PFSK-1 (cell line): ENCODE results near the gene SOCS6.

Source experiments
- FOXP2 ChIP-seq: optimal IDR thresholded peaks from 2 replicates; pipeline ENCODE3; 2011; ENCODE audit warnings: borderline replicate concordance, control low read depth, inconsistent platforms; ENCODE audit not compliant: insufficient read depth; ENCODE audit errors: extremely low read length, extremely low read depth
- POLR2AphosphoS5 ChIP-seq: IDR thresholded peaks from 2 replicates; pipeline ENCODE4 v1.6.1; 2012; ENCODE audit warnings: low read depth, mild to moderate bottlenecking, control low read depth, low read length, moderate library complexity
- SIN3A ChIP-seq: IDR thresholded peaks from 2 replicates; pipeline ENCODE4 v1.6.1; 2012; ENCODE audit warnings: mild to moderate bottlenecking, low read length, moderate library complexity, borderline replicate concordance; ENCODE audit not compliant: insufficient read depth
- TAF1 ChIP-seq: IDR thresholded peaks from 2 replicates; pipeline ENCODE4 v1.6.1; 2012; ENCODE audit warnings: low read length, control low read depth, borderline replicate concordance; ENCODE audit not compliant: insufficient read depth
- TF ChIP-seq, protein P1 (sequence below), 2 experiments: IDR thresholded peaks; 2 replicates each; pipeline versions ENCODE4 v1.6.1 to v1.8.0; 2011 to 2012; ENCODE audit warnings: low read depth in 2 of 2, low read length in 2 of 2, control low read depth in 1 of 2, inconsistent platforms in 1 of 2, mild to moderate bottlenecking in 1 of 2, moderate library complexity in 1 of 2; ENCODE audit not compliant: insufficient read depth in 1 of 2

Gene SOCS6

DNA sequence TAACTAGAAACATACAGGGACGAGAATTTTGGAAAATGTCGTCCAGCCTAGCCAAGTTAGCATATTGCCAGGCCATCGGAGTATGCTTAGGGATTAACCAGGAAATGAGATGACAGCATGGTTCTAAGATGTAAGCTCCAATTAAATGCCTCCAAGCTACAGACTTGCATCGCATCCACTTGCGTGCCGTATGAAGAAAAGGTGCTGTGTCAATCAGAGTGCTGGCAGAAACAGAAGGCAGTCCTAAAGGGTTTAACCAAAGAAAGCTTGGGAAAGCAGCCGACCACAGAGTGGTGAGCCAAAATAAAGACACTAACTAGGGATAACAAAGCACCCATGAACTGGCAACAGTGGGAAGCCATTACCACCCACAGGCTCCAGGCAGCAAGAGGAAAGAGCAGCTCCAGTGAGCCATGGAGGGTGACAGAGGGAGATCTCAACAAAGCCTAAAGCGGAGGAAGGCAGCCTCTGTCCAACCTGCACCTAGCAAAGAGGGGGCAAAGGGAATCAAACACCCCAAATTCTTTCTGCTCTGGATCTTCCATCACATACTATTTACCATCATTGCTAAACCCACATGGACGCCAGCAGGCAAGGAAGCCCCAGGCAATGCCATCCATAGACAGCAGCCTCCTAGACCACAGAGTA lies 27.6 kb upstream of the SOCS6 start:
- no peak for TF ChIP-seq POLR2AphosphoS5

DNA sequence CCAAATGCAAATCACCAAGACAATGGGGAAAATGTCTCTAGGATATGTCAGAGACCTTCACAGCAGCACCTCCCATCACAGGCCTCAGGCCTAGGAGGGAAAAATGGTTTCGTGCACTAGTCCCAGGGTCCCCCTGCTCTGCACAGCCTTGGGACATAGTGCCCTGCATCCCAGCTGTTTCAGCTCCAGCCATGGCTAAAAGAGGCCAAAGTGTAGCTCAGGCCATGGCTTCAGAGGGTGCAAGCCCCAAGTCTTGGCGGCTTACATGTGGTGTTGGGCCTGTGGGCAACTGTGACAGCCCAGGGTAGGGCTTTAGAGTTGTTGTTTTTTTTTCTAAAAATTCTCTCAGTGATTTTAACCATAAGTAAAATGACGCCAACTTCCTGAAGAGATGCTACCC lies 25.5 kb upstream of the SOCS6 start:
- TF ChIP-seq TAF1 (no peak), SIN3A (no peak), POLR2AphosphoS5 (no peak), FOXP2 (no peak)
- TF ChIP-seq, protein P1, sequence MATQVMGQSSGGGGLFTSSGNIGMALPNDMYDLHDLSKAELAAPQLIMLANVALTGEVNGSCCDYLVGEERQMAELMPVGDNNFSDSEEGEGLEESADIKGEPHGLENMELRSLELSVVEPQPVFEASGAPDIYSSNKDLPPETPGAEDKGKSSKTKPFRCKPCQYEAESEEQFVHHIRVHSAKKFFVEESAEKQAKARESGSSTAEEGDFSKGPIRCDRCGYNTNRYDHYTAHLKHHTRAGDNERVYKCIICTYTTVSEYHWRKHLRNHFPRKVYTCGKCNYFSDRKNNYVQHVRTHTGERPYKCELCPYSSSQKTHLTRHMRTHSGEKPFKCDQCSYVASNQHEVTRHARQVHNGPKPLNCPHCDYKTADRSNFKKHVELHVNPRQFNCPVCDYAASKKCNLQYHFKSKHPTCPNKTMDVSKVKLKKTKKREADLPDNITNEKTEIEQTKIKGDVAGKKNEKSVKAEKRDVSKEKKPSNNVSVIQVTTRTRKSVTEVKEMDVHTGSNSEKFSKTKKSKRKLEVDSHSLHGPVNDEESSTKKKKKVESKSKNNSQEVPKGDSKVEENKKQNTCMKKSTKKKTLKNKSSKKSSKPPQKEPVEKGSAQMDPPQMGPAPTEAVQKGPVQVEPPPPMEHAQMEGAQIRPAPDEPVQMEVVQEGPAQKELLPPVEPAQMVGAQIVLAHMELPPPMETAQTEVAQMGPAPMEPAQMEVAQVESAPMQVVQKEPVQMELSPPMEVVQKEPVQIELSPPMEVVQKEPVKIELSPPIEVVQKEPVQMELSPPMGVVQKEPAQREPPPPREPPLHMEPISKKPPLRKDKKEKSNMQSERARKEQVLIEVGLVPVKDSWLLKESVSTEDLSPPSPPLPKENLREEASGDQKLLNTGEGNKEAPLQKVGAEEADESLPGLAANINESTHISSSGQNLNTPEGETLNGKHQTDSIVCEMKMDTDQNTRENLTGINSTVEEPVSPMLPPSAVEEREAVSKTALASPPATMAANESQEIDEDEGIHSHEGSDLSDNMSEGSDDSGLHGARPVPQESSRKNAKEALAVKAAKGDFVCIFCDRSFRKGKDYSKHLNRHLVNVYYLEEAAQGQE (IDR thresholded peaks at IDR 0.05; ENCODE audit: insufficient read depth in 1 of 2, low read depth in 2 of 2, low read length in 2 of 2): no peak

DNA sequence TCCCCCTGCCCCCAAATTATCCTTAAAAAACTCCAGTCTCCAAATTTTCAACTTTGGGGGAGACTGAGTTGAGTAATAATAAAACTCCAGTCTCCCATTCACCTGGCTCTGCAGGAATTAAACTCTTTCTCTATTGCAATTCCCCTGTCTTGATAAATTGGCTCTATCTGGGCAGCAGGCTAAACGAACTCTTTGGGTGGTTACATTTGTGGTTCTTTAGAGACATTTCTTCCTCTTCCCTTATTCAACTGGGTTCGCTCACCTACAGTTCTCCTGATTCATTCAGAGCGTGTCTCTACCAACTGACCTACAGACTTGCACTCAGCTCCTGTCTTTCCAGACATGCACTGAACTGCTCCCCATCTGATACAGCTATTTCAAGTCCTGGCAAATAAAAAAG lies 17.1 kb upstream of the SOCS6 start:
- no peak for TF ChIP-seq POLR2AphosphoS5
- TF ChIP-seq, protein P1 (IDR thresholded peaks at IDR 0.05; ENCODE audit: insufficient read depth in 1 of 2, low read depth in 2 of 2, low read length in 2 of 2): no peak

DNA sequence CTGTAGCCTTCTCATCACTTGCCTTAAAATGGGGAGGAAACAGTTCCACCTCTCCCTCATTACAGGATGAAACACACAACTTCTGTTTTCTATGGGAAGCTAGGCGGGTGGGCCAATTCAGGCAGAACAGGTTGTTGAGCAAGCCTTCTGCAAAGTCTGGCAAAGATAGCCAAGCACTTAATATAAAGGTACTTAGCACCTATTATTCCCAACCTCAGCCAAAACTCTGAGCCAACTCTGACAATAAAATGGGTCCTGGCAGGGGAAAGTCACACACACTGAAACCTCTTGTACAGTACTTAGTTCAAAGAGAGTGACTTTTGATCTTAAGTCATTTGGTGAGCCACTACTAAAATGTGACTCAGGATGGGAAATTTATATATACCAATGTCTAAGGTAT lies 15.8 kb upstream of the SOCS6 start:
- TF ChIP-seq SIN3A: no peak
- TF ChIP-seq, protein P1 (IDR thresholded peaks at IDR 0.05; ENCODE audit: insufficient read depth in 1 of 2, low read depth in 2 of 2, low read length in 2 of 2): no peak
- no peak for TF ChIP-seq FOXP2
- TF ChIP-seq POLR2AphosphoS5: no peak
- TF ChIP-seq TAF1: no peak

DNA sequence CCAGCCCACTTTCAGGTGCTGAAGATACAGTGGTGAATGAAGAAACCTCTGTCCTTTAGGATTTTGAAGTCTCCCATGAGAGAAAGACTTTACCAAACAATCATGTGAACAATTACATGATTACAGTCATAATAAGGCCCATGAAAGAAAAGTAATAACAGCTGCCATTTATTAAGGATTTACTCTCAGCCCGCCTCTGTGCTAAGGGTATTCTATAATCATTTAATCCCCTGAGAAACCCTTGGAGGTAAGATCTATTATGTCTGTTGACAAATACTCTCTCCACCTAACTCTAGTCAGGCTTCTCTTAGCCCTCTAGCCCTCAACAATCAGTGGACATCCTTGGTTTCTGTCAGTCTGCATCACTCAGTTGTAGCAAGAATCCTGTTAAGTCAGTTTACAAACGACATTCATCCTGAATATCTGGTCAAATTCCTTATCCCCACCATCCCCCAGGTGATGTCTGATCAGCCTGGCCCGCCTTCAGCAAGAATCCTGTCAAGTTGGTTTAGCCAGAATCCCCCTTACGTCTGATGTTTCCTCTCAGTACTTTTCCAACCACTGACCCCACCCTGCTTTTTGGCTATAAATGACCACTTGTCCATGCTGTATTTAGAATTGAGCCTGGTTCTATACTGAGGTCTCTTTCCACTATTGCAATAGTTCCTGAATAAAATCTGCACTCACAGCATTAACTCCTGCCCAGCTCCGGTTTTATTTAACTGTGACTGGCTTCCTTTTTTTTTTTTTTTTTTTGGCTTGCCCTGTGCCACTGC lies 12.2 kb upstream of the SOCS6 start:
- TF ChIP-seq TAF1 (no peak), FOXP2 (no peak), SIN3A (no peak), POLR2AphosphoS5 (no peak)
- TF ChIP-seq, protein P1 (IDR thresholded peaks at IDR 0.05; ENCODE audit: insufficient read depth in 1 of 2, low read depth in 2 of 2, low read length in 2 of 2): no peak
